Erythroblast (primary cell): ENCODE results near the gene KIF2C.
"Not testable (repeated sequence)": the region's sequence is repeated elsewhere in the genome, so short reads cannot be mapped to it uniquely, and the experiment has no call there.

ENCODE experiments used
- GATA1 ChIP-seq: IDR thresholded peaks from 2 replicates; pipeline ENCODE4 v1.6.1; 2011; ENCODE audit warnings: low read depth, mild to moderate bottlenecking, control low read depth, low read length, moderate library complexity
- POLR2A ChIP-seq: IDR thresholded peaks from 2 replicates; pipeline ENCODE4 v1.6.1; 2011; ENCODE audit warnings: mild to moderate bottlenecking, low read length

DNA sequence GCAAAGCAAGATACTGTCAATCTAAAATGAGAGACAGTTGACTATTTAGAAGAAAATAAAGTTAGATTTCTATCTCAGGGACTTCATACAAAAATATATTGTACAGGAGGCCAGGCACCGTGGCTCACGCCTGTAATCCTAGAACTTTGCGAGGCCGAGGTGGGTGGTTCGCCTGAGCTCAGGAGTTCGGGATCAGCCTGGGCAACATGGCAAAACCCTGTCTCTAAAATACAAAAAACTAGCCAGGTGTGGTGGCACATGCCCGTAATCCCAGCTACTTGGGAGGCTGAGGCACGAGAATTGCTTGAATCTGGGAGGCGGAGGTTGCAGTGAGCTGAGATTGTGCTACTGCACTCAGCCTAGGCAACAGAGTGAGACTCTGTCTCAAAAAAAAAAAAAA is 76.3 kb downstream of the KIF2C start:
- TF ChIP-seq POLR2A, GATA1: not testable (repeated sequence)
